ENCODE data around the gene CASP8.

The CASP8 gene

GRCh38 chr2:201320701-201321100 lies 60.4 kb downstream of the CASP8 start:
- in situ Hi-C loops (cut with MboI; ENCODE audit: low sequenced_read_pairs) = no loop called here

- in situ Hi-C loops (cut with MboI; ENCODE audit: low sequenced_read_pairs) = no loop called here
Observed at GRCh38 chr2:201322772-201323171, 62.4 kb downstream of the CASP8 start.

- in situ Hi-C loops (cut with MboI; ENCODE audit: low sequenced_read_pairs) = no loop called here
Observed at GRCh38 chr2:201327678-201328077, 67.3 kb downstream of the CASP8 start.

GRCh38 chr2:201329409-201329808 lies 69.1 kb downstream of the CASP8 start:
- in situ Hi-C loops (cut with MboI; ENCODE audit: low sequenced_read_pairs) = no loop called here
